CD4-positive, alpha-beta T cell treated with Interleukin-15 for 4 hours (primary cell): ENCODE measurements around the gene MFSD12.

Source experiments
- DNase-seq: peaks from one replicate; pipeline ENCODE4 v3.0.0-alpha.2; 2020; ENCODE audit warnings: low spot score

The MFSD12 gene

DNA sequence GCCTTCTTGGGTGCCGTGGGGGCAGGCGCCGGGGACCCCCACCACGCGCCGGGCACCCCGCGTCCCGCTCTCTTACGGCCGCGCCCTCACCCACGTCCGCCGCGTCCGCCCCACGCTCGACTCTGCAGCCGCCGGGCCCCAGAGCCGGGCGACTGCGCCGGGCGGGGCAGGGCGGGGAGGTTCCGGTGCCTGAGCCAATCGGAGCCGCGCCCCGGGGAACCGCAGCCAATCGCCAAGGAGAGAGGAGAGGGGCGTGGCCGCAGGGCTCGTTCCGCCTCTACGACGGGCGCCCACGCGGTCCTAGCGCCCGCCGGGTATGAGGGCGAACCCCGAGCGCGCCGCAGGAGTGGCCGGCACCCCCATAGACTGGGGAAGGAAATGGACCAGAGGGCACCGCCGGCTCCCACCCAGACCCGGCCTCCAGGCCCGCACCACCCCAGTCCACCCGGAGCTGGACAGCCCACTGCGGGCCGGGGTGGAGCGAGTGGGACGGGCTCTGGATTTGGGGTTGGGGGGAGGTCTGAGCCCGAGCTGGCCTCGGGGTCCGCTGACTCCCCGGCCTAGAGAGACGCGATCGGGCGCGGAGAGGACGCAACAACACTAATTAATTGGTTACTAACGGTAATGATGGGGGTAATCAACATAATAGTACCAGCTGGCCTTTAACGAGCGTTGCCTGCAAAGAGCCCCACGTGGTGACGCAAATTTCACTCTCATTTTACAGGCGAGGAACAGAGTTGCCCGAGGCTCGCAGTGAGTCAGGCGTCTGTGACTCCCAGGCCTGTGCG, at the start of gene MFSD12:
Gene MFSD12, minus strand, starts transcription at position 126 of the 788 bp plus-strand sequence. CDS start 183 bp downstream, outside the sequence.
- peak; percentile 95 for DNase-seq

DNA sequence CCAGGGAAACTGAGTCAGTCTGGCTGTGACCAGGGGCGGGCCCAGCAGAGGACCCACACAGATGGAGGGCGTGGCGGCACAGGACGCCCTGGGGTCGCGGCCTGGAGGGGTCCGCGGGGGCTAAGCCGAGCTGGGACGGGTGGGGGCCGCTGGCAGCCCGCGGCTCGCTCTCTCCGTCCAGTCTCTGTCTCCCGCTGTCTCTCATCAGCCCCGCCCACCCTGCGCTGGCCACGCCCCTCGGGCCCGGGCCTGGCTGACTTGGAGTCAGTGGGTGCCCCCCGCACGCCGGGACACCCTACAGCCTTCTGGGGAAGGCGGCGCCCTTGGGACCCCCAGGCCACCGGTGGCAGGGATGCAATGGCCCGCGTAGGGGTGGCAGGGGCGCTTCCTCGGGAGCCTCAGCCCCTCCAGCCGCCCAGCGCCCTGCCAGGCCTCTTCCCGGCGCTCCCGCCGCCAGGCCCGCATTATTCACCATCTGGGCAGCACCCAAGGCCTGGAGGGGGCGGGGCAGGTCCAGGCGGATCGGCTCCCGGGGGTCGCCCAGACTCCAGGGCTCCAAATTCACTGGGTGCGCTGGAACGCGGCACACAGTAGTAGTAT, 49.4 kb upstream of the MFSD12 start, which contains the start of gene TBXA2R:
Gene TBXA2R, minus strand, starts transcription at position 186 of the 600 bp plus-strand sequence. CDS start 6,241 bp downstream, outside the sequence.
- DNase-seq, result peak; percentile 33

DNA sequence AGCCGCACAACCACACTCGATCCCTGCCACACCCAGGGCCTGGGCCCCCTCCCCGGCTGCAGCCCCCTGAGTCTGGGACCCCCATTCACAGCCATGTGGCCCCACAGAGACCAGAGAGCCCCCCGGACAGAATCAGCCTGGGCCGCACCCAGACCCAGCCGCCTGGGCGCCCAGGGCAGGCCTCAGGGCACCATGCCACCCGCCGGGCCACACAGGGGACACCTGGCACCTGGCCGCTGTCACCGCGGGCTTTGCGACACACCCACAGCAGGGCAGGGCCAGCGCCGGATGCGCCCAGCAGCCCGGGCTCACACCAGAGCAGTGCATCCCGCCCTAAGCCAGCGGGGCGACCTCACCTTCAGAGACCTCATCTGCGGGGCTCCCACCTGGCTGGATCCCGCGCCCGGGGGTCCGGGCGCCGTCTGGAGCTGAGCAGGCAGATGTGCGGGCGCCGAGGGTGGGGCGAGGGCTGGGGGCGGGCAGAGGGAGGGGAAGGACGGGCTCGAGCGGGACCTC, 48.8 kb upstream of the MFSD12 start:
- peak; percentile 10 for DNase-seq

DNA sequence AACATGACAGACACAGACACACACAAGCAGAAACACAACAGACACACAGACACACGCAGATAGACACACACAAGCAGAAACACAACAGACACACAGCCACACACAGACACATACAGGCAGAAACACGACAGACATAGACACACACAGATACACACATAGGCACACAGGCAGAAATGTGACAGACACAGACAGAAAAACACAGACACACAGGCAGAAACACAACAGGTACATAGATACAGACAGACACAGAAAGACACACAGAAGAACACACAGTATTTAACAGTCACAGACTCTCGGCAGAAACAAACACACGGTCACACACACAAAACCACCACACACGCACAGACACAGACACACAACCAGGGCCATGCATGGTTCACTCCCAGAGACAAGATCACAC, 48.4 kb upstream of the MFSD12 start:
- DNase-seq, result no peak

DNA sequence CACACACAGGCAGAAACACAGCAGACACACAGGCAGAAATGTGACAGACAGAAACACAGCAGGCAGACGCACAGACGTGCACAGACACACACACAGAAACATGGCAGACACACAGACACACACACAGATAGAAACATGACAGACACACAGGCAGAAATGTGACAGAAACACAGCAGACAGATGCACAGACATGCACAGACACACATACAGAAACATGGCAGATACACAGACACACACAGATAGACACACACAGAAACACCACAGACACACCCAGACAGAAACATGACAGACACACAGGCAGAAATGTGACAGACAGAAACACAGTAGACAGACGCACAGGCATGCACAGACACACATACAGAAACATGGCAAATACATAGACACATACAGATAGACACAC, 48.0 kb upstream of the MFSD12 start:
- no peak for DNase-seq

DNA sequence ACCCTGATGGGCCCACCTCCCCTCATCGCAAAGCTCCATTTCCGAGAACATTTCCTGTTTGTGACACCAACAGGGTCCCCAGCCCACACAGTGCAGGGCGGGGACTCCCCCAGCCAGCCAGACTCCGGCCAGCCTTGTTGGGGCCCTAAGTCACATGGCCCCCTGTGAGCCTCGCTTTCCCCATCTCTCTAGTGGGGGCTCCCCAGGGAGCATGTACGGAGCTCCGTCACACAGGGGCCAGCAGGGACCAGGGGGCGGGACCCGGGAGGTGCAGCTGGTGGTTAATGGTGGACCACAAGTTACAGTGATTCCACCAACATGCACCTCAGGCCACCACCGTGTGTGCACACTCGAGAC, 47.6 kb upstream of the MFSD12 start:
- DNase-seq, result peak; percentile 20

DNA sequence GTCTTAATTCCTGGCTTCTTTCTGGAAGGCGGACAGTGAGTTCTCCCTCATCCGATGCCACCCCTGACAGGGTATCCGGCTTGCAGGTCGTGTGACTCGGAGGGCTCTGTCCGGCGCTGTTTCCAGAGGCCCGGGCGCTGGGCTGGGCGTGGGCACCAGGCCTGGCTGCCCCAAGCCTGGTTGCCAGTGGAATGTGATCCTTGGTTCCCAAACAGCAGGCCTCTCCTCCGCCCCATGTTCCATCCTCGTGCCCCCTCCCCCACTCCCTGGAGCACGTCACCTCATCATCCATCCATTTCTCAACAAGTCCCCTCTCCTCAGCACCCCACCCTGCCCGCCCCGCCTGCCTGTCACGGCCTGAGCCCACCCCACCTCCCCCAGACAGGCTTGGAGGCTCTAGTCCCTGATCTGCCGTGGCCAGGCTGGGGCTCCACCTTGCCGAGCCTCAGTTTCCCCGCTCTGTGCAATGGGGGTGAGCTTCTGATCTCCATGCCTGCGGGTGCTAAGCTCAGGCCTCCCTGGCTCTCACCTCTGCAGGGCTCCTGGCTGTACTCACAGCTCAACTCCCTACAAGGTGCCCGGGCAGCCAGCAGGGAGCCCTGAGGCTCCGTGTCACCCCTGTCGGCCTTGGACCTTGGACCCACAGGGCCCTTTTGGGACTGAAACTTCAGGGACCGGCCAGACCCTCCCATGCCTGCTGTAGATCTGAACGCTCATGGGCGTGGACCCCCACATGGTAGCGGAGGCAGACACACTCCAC, 47.0 kb upstream of the MFSD12 start:
- DNase-seq, result no peak

DNA sequence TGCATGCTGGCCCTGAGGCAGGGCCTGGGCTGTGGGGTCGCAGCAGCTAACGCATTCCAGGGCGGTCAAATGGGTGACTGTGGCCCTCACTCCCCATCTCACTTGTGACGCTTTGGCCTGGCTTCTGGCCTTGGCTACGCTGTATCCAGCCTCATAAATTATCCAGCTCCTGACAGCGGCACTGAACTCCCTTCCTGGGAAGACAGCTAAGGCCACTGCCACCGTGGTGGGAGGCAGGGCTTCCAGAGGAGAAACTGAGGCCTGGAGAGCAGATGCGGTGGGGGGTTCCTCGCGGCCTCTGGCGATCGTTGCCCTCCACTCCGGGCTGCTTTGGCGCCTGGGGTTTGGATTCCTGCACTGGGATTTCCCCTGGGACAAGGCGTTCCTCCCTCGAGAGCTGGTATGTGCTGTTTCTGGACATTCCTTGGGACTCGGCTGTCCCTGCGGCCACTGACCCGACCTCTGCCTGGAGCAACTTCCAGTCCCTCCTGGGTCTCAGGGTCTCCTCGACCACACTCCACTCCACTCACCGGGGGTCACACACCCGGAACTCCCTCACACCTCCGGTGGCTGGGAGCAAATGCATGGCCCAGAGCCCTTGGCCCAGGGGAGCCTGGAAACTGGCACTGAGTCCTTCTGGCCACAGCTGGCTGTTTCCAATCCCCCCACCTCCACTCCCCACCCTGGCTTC, 45.9 kb upstream of the MFSD12 start:
- no peak for DNase-seq

DNA sequence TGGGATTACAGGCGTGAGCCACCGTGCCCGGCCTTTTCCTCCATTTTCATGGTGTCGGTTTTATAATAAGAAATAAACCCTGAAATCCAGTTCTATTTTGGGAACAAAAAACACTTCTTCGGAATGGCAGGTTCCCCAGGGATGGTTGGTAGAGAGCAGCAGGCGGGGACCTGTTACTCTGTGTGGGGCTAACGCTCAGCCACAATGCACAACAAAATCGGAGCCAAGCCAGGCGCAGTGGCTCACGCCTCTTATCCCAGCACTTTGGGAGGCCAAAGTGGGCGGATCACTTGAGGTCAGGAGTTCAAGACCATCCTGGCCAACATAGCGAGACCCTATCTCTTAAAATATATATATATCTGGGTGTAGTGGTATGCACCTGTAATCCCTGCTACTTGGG, 43.6 kb upstream of the MFSD12 start:
- DNase-seq, result no peak

DNA sequence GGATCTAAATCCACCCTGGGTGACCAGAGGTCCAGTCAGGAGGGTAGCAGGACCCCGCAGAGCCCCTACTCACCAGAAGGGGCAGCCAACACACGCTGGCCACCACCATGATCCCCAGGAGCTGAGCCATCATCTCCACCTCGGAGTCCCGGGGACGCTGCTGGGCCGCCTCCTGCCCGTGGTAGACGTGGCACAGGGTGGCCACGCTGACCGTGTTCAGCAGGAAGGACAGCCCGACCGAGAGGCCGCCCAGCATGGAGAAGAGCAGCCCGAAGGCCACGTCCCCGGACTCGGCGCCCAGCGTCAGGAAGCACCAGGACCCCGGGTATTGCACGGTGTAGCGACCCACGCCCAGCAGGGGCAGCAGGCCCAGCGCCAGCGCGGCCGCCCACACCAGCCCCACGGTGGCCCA, 42.4 kb upstream of the MFSD12 start:
- DNase-seq, result no peak

DNA sequence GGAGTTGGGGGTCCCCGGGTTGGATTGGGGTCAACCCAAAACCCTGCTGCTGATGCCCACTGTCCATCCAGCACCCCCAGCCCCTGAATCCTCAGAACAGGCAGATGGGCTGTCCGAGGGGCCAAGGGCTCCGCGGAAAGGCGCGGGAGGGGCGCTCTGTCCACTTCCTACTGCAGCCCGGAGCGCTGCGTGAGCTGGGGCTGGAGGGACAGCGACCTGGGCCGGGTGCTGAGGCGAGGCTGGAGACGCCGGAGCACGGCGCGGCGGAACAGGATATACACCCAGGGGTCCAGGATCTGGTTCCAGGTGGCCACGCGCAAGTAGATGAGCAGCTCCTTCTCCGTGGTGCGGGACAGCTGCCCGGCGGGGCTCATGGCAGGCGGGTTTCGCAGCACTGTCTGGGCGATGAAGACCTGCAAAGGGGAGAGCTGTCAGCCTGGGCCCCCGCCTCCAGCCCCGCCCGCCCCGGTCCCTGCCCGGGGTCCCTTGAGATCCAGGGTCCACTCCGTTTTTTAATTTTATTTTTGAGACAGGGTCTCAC, 38.2 kb upstream of the MFSD12 start:
- DNase-seq, result no peak

DNA sequence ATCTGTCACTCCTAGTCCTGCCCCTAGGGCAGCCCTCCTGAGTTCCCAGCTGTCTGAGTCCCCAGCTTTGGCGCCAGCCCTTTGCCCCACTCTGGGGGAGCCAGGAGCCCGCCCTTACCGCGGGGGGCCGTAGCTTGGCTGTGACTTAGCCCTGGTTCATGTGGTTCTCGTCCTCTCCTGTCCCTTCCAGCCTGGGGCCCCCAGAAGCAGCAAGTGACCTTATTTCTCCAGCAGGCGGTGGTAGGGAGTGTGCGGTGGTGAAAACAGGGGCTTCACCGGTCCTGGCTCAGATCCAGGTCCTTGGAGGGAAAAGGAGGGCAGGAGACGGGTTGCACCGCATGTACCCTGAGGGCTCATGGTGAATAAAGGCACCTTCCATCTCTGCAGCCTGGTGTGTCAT, 35.8 kb upstream of the MFSD12 start:
- no peak for DNase-seq

DNA sequence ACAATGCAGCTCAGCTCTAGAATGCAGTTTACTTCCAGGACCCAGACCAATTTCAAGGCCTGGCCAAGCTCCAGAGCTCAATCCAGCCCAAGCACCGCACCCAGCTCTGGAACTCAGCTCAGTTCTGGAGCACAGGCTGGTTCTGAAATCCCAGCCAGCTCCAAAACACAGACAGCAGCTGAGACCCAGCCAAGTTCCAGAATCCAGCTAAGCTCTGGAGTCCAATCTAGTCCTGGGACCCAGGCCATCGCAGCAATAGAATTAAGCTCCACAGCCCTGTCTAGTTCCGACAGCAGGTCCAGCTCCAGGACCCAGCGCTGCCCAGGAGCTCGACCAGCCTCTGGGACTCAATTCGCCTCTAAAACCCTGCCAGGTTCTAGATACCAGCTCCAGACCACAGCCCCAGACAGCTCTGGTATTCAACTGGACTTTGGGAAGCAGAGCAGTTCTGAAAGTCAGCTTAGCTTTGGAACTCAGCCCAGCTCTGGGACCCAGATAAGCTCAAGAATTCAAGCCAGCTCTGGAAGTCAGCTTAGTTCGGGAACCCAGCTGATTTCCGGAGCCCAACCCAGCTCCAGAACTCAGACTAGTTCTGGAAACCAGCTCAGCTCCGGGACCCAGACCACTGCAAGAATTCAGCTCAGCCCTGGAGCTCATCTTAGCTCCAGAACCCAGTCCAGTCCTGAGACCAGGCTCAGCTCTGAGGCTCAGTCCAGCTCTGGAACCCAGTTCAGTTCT, 34.7 kb upstream of the MFSD12 start:
- no peak for DNase-seq

DNA sequence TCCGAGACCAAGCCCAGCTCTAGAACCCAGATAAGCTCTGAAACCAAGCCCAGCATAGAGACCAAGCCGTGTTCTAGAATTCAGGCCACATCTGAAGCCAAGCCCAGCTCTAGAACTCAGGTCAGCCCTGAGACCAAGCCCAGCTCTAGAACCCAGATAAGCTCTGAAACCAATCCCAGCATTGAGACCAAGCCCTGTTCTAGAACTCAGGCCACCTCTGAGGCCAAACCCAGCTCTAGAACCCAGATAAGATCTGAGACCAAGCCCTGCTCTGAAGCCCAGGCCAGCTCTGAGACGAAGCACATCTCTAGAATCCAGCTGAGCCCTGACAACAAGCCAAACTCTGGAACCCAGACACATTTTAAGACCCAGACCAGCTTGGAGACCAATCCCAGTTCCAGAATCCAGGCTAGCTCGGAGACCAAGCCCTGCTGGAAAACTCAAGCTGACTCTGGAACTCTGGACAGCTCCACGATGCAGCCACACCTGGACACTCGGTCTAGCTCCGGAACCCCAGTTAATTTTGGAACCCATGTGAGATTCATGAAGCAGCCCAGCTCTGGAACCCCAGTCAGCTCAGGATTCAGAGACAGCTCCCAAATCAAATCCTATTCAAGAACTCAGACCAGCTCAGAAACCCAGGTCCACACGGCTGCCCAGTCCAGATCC, 33.7 kb upstream of the MFSD12 start:
- DNase-seq, result no peak

DNA sequence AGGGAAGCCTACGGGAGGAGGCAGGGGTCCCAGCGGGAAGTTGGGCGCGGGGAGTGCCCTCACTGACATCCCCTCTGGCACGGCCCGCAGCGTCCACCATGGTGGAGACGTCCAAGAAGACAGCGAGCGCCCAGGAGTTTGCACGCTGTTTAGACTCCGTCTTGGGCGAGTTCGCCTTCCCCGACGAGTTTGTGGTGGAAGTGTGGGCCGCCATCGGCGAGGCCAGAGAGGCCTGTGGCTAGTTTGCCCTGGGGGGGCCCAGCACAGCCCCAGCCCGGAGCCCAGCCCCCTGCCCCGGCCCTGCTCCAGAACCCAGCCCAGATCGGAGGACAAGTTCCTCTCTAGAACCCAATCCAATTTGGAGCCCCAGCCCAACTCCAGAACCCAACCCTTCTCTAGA, 32.6 kb upstream of the MFSD12 start:
- DNase-seq, result no peak

DNA sequence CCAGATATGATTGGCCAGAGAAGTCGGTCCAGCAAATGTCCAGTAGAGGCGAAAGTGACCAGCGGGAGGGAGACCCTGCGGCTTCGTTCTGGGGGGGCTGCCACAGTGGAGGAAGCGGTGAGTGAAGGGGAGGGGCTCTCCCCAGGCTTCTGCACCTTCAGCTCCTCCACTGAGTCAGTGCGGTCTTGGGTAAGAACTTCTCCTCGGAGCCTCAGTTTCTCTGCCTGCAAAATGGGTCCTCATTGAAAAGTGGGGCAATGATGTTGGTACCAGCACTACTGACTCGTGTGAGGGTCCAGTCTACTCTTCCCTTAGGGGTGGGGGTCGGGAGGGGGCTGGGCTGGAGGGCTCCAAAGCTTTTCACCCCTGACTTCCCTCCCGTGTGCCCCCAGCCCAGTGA, 32.1 kb upstream of the MFSD12 start:
- no peak for DNase-seq

DNA sequence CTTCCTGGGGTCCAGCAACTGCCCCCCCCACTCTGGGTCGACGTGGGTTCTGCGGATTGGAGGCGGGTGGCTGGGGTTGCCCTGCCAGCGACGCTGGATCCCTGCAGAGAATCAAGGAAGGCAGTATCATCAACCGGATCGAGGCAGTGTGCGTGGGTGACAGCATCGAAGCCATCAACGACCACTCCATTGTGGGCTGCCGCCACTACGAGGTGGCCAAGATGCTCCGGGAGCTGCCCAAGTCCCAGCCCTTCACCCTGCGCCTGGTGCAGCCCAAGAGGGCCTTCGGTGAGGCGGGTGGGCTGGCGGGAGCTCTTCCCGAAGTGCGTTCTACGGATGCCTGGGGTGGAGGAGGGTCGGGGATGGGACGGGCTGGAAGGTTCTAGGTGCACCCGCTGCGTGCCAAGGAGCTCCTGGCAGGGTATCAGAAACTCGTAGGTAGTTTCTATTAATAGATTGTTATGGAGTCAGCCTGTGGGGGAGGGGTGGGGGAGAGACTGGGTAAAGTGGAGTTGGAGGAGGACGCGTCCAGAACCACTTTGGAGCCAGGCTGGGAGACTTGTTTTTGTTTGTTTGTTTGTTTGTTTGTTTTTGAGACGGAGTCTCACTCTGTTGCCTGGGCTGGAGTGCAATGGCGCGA, 29.4 kb upstream of the MFSD12 start:
- DNase-seq, result no peak

DNA sequence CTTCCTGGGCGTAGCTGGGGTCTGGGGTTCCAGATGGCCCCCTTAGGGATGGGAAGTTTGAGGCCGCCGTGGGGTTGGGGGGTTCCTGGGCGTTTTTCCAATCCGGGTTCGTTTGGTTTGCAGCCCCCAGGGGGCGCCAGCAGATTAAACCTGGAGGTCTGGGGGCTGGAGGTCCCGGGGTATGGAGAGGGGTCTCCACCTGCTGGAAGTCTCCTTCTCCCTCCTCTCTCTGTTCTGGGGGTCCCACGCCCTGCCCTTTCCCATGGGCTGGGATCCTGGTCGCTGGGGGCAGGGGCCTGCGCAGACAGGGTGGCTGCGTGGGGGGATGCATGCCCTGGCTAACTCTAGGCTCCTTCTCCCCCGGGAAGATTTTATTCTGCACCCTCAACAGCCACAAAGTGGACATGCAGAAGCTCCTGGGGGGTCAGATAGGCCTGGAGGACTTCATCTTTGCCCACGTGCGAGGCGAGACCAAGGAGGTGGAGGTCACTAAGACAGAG, 28.8 kb upstream of the MFSD12 start:
- peak; percentile 21 for DNase-seq

DNA sequence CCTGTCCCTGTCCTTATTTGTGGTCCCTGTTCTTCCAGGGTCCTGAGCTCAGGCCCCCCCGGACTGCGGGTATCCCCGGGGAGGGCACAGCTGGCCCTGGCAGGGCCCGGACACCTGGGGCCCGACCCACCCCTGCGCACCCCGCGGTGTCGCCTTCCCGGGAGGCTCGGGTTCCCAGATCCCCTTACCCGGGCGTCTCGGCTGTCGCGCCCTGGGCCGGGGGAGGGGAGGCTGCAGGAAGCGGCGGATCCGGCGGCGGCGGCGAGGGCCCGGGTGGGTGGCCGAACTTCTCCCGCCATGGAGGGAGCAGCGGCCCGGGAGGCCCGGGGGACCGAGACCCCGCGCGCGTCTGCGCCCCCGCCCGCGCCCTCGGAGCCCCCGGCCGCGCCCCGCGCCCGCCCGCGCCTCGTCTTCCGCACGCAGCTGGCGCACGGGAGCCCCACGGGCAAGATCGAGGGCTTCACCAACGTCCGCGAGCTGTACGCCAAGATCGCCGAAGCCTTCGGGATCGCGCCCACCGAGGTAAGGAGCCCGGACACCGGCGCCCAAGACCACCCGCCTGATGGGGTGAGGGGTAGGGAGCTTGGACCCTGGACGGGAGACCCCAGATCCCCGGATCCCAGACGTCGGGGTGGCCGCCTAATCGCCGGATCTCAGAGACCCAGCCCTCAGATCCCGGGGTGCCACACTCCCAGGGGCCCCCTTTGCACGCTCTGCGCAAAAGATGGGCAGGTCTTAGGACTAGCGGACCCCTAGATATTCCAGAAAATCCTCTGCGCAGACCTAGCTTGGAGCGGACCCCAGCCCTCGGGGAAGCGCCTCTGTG, 28.1 kb upstream of the MFSD12 start, which contains the start of gene GIPC3:
Gene GIPC3, plus strand, starts transcription at position 178 of the 826 bp plus-strand sequence. Its CDS starts 120 bp downstream, at position 298.
- no peak for DNase-seq
